Medulla oblongata (tissue), 1 donor: ENCODE measurements around the gene CISD3.

Experiments used
- DNase-seq: peaks from one replicate; pipeline ENCODE4 v3.0.0-alpha.2; 2015; ENCODE audit errors: extremely low spot score

CISD3 gene

DNA sequence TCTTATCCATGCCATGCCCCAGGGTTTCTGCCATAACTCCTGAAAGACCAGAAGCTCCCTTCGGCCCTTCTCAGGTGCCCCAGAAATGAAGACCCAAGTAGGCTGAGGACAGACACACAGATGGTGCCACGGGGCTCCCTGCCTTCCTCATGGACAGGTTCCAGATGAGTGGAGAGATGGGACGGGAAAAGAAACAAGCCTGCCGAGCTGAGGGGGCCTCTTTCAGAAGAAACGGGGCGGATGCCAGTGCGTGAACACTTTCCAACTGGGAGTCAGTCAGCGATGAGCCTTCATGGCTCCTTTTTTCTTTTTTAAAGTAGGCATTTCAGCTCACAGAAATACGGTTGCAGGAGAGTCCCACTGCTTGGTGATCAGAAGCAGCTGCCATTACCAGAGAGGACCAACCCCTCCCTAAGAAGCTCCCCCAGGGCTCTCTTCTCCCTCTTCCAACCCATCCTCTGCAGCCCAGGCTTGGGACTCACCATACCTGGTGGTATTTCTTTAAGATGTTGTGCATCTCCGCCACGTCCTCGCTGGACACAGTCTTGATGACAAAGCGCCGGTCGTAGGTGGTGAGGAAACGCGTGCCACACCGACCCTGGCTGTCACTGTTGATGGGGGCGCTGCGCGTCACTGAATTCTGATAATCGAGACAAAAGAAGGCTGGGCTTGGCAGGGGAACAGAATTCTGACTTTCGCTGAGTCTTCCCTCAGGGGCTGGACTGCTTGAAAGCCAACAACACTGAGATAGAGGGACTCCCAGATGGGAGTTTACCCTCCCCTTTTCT is 50.0 kb downstream of the CISD3 start:
- DNase-seq, result no peak

DNA sequence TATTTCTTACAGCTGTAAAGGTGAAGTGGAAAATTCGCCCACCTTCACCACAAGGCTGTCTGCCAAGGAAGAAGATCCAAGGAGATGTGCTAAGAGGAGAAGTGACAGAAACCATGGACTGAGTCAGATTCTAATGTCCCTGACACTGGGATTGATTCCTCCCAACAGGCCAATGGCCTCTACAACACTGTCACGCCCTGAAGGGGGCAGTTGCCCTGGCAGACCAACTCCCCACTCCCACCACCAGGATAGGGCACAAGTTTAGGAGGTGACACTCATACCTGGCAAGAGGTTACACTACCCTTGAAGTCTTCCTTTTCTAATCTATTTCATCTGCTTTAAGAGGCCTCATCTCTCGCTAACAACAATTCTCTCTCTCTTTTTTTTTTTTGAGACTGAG is 53.1 kb downstream of the CISD3 start:
- DNase-seq, result no peak
